GM12801 (cell line): Measurements from ENCODE around the gene BANK1.

Experiments used
- TF ChIP-seq, protein P1 (sequence below): IDR thresholded peaks from one replicate; pipeline ENCODE4 v1.5.1; 2011; ENCODE audit warnings: control low read depth; ENCODE audit not compliant: insufficient read length; ENCODE audit errors: extremely low read depth

Gene BANK1

DNA sequence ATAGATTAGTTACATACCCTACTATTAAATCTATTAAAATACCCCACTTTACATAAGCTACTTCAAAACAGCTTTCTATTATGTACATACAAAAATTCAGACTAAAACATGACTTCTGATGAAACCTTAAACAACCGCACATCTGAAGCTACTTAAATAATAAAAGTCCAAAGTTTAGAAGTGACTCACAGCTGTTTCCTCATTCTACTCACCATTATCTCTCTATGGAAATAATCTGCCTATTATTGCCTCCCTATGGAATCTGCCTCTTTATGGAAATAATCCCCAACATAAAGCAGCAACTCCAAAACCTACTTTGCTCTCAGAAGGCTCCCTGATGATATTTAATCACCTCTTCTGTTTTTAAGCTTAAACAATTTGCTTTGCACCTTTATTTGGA, 15.7 kb upstream of the BANK1 start:
- TF ChIP-seq, protein P1, sequence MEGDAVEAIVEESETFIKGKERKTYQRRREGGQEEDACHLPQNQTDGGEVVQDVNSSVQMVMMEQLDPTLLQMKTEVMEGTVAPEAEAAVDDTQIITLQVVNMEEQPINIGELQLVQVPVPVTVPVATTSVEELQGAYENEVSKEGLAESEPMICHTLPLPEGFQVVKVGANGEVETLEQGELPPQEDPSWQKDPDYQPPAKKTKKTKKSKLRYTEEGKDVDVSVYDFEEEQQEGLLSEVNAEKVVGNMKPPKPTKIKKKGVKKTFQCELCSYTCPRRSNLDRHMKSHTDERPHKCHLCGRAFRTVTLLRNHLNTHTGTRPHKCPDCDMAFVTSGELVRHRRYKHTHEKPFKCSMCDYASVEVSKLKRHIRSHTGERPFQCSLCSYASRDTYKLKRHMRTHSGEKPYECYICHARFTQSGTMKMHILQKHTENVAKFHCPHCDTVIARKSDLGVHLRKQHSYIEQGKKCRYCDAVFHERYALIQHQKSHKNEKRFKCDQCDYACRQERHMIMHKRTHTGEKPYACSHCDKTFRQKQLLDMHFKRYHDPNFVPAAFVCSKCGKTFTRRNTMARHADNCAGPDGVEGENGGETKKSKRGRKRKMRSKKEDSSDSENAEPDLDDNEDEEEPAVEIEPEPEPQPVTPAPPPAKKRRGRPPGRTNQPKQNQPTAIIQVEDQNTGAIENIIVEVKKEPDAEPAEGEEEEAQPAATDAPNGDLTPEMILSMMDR: no peak

DNA sequence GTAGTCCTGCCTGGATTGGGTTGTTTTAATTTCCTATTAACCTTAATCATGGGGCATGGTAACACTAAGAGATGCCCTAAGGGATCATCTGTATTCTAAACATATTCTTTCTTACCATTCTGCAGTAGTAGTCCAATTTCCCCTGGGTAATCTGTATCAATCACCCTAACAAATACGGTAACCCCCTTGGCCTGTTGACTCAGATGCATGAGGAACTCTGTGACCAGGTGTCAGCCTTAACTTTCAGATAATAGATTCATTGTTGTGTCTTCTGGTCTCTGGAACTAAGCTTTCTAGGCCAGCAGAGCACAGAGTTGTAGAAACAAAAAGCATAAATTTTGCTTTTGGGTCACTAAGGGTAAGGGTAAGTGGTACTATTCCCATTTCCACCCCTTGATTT, 13.1 kb upstream of the BANK1 start:
- TF ChIP-seq, protein P1: no peak

DNA sequence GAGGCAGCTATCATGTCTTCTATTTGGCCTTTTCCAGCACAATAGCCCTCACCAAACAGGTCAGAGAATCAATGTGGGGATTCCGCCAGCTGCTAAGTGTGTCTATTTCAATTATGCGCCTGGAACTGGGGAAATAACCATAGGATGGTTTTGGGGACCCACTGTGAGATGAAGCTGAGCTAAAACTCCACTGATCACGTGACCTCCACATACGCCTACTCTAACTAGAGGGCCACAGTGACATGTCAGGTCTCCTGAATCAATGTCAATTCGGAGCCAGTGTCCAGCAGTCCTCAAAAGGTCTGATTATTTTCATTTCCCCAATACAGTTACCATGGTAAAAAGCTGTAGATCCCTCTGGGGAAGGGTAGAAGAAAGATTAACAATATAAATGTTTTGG, 10.2 kb upstream of the BANK1 start:
- TF ChIP-seq, protein P1: no peak

DNA sequence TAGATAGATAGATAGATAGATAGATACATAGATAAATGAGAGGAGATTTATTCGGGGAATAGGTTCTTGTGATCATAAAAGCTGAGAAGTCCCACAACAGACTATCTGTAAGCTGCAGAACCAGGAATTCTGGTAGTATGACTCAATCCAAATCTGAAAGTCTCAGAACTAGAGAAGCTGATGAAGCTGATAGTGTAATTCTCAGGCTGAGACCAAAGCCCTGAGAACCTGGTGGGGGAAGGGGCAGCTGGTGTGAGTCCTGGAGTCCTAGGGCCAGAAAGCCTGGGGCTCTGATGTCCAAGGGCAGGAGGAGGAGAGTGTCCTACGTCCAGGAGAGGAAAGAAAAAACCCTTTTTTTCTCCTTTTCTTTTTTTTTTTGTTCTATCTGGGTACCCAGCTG, 8.0 kb upstream of the BANK1 start:
- TF ChIP-seq, protein P1: no peak

DNA sequence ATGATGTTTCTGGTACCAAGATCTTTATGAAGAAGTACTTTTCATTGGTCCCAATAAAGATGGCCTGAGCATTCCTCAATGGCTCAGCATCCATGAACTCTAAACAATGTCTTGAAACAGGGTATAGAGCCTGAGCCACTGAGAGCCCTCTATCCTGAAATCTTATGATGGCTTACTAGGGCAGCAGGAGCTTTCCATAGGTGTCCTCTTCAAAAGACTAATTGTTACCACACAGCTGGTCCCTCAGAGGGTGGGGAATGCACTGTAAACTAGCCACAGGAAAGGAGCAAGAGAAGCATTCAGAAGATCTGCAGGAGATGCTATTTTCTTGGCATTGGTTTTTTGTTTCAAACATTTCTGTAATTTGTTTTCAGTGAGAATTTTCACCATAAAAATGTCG, 5.6 kb upstream of the BANK1 start:
- TF ChIP-seq, protein P1: no peak

DNA sequence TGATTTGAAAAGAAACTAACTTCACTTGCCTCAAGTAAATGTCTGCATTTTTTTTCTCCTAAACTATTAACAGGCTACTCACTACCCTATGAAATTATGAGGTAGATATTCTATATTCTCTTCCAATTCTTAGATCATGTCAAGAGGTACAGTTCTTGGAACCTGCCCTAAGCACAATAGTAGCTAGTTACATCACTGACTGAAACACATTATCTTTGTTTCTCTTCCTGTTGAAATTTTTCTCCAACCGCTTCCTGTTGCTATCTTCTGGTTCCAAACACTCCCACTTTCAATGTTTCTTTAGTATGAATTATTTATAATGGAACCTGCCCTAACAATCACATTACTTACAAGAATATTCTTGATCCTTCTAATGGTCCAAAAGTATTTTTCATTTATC, 5.0 kb upstream of the BANK1 start:
- TF ChIP-seq, protein P1: no peak

DNA sequence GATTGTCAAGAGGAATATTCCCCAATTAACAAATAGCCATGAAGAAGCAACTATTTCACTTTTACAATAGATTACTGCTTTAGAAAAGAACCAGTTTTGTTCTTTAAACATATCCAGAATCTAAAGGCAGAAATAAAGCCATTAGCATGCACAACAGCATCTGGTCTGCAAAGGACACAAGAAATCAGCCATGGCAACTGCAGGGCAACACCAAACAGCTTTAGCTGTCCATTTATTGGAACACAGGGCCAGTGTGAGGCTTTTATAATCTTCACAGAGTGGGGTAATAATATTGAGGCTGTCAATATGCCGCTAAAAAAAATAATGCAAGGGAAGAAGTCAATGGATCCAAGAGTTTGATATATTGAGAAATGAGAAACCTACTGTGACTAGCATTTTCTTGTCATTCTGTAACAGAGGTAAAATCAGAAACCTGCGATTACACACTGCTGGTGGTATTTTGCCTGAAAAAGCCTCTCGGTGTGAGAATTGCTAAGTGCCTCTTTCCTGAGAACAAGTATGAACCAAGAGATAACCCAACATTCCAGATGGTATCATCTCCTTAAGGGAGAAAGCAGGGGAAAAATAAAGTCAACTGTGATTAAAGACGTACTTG, 2.7 kb upstream of the BANK1 start:
- TF ChIP-seq, protein P1: no peak

DNA sequence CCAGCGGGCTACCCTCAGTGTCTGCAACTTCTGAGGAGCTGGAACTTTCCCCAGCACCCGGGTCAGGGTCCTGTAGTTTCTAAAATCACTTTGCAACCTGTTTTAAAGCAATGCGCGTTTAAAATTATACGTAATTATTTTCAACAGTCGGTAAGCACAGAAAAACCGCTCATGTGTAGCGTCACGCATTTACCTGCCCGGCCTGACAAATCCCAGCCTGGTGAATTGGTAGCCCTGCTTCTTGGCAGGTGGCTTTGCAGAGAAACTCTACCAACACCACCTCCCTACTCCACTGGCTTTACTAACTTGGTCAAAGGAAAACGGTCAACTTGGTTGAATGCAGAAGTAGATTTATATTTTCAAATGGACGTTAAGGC, 640 bp downstream of the BANK1 start:
- TF ChIP-seq, protein P1: no peak
